H9 (cell line): ENCODE measurements around the gene OCIAD1. TPM values are rescaled to one million over a fixed set of nuclear protein-coding genes. Genes with fewer than 3 reads are reported as not detected.

Experiments
- DNase-seq: peaks from one replicate; pipeline ENCODE4 v3.0.0-alpha.2; 2017
- H2AFZ ChIP-seq: one replicate; pipeline ENCODE4 v1.6.1; 2013; ENCODE audit warnings: mild to moderate bottlenecking, low read length, control low read depth, moderate library complexity
- H2AK5ac ChIP-seq: 2 replicates; pipeline ENCODE4 v1.6.1; 2013; ENCODE audit warnings: low read length, control low read depth, mixed read lengths; ENCODE audit not compliant: insufficient read length
- H2BK120ac ChIP-seq: one replicate; pipeline ENCODE4 v1.6.1; 2013; ENCODE audit warnings: low read depth, mild to moderate bottlenecking, low read length, control low read depth, inconsistent platforms; ENCODE audit not compliant: poor library complexity, severe bottlenecking
- H2BK12ac ChIP-seq: 2 replicates; pipeline ENCODE4 v1.6.1; 2013; ENCODE audit warnings: low read length, control low read depth, mixed read lengths, low read depth; ENCODE audit not compliant: insufficient read length
- H2BK15ac ChIP-seq: 2 replicates; pipeline ENCODE4 v1.6.1; 2013; ENCODE audit warnings: low read depth, low read length, control low read depth
- H2BK20ac ChIP-seq: one replicate; pipeline ENCODE4 v1.6.1; 2013; ENCODE audit warnings: low read depth, mild to moderate bottlenecking, low read length, control low read depth, inconsistent platforms; ENCODE audit not compliant: poor library complexity, severe bottlenecking
- H2BK5ac ChIP-seq: 2 replicates; pipeline ENCODE4 v1.6.1; 2013; ENCODE audit warnings: low read length, control low read depth, mixed read lengths; ENCODE audit not compliant: insufficient read length
- H3K14ac ChIP-seq: 2 replicates; pipeline ENCODE4 v1.6.1; 2013; ENCODE audit warnings: low read length, control low read depth; ENCODE audit not compliant: insufficient read depth
- H3K18ac ChIP-seq: 2 replicates; pipeline ENCODE4 v1.6.1; 2013; ENCODE audit warnings: low read depth, mild to moderate bottlenecking, mixed read lengths, low read length, control low read depth; ENCODE audit not compliant: insufficient read length
- H3K23ac ChIP-seq: 2 replicates; pipeline ENCODE4 v1.6.1; 2013; ENCODE audit warnings: low read length, control low read depth, mixed read lengths, low read depth; ENCODE audit not compliant: insufficient read length
- H3K23me2 ChIP-seq: 2 replicates; pipeline ENCODE4 v1.6.1; 2013; ENCODE audit warnings: low read depth, mild to moderate bottlenecking, mixed read lengths, low read length, control low read depth; ENCODE audit not compliant: insufficient read length, poor library complexity, severe bottlenecking
- H3K27ac ChIP-seq: 2 replicates; pipeline ENCODE4 v1.5.1; 2013; ENCODE audit warnings: low read length, control low read depth, mixed read lengths, low read depth; ENCODE audit not compliant: insufficient read length
- H3K27me3 ChIP-seq: 2 replicates; pipeline ENCODE4 v1.6.1; 2013; ENCODE audit warnings: low read length, control low read depth, inconsistent platforms; ENCODE audit not compliant: insufficient read depth
- H3K4ac ChIP-seq: 2 replicates; pipeline ENCODE4 v1.6.1; 2013; ENCODE audit warnings: low read depth, mild to moderate bottlenecking, control low read depth, inconsistent platforms, low read length, moderate library complexity
- H3K4me1 ChIP-seq: 2 replicates; pipeline ENCODE4 v1.6.1; 2013; ENCODE audit warnings: low read length, control low read depth, inconsistent platforms; ENCODE audit not compliant: insufficient read depth
- H3K4me2 ChIP-seq: 2 replicates; pipeline ENCODE4 v1.6.1; 2013; ENCODE audit warnings: low read length, control low read depth, mixed read lengths; ENCODE audit not compliant: insufficient read length, insufficient read depth
- H3K56ac ChIP-seq: 2 replicates; pipeline ENCODE4 v1.6.1; 2013; ENCODE audit warnings: low read depth, mild to moderate bottlenecking, mixed read lengths, low read length, control low read depth; ENCODE audit not compliant: insufficient read length
- H3K79me1 ChIP-seq: 2 replicates; pipeline ENCODE4 v1.6.1; 2013; ENCODE audit warnings: low read depth, mild to moderate bottlenecking, moderate library complexity, low read length, control low read depth, inconsistent platforms; ENCODE audit not compliant: insufficient read depth, poor library complexity, severe bottlenecking
- H3K79me2 ChIP-seq: 2 replicates; pipeline ENCODE4 v1.6.1; 2013; ENCODE audit warnings: low read length, control low read depth, inconsistent platforms; ENCODE audit not compliant: insufficient read depth
- H3K9ac ChIP-seq: 2 replicates; pipeline ENCODE4 v1.6.1; 2013; ENCODE audit warnings: low read length, control low read depth, mixed read lengths; ENCODE audit not compliant: insufficient read length; ENCODE audit errors: extremely low read depth
- H3K9me3 ChIP-seq: one replicate; pipeline ENCODE4 v1.6.1; 2013; ENCODE audit warnings: low read depth, low read length, inconsistent platforms; ENCODE audit not compliant: control insufficient read depth
- H3T11ph ChIP-seq: one replicate; pipeline ENCODE4 v1.6.1; 2013; ENCODE audit warnings: mild to moderate bottlenecking, low read length, control low read depth, inconsistent platforms
- H4K20me1 ChIP-seq: one replicate; pipeline ENCODE4 v1.6.1; 2013; ENCODE audit not compliant: control insufficient read depth, insufficient read length, insufficient read depth
- H4K5ac ChIP-seq: 2 replicates; pipeline ENCODE4 v1.6.1; 2013; ENCODE audit warnings: low read depth, mild to moderate bottlenecking, mixed read lengths, low read length, control low read depth; ENCODE audit not compliant: insufficient read length
- H4K8ac ChIP-seq: replicated peaks from 2 replicates; pipeline ENCODE4 v1.6.1; 2013; ENCODE audit warnings: low read length, control low read depth, mixed read lengths, low read depth; ENCODE audit not compliant: insufficient read length
- H4K91ac ChIP-seq: 2 replicates; pipeline ENCODE4 v1.6.1; 2013; ENCODE audit warnings: low read depth, mild to moderate bottlenecking, moderate library complexity, mixed read lengths, low read length, control low read depth; ENCODE audit not compliant: insufficient read length
- H3K27ac Mint-ChIP-seq, 3 experiments: 2 replicates in 2 of 3; 3 replicates in 1 of 3; pipeline ENCODE4 v1.8.0; 2020 to 2021; ENCODE audit warnings: mixed read lengths in 3 of 3, mild to moderate bottlenecking in 1 of 3, moderate library complexity in 1 of 3
- H3K27me3 Mint-ChIP-seq: 2 replicates; pipeline ENCODE4 v1.8.0; 2021; ENCODE audit warnings: low read depth, mild to moderate bottlenecking, moderate library complexity, mixed read lengths
- H3K36me3 Mint-ChIP-seq, 3 experiments: 2 replicates in 2 of 3; 3 replicates in 1 of 3; pipeline ENCODE4 v1.8.0; 2020 to 2021; ENCODE audit warnings: low read depth in 3 of 3, mixed read lengths in 3 of 3; ENCODE audit not compliant: insufficient read depth in 1 of 3
- H3K4me1 Mint-ChIP-seq, 2 experiments: 2 replicates each; pipeline ENCODE4 v1.8.0; 2020; ENCODE audit warnings: mixed read lengths in 2 of 2
- H3K4me3 Mint-ChIP-seq, 2 experiments: 2 replicates in 1 of 2; 3 replicates in 1 of 2; pipeline ENCODE4 v1.8.0; 2020 to 2021; ENCODE audit warnings: mild to moderate bottlenecking in 2 of 2, mixed read lengths in 2 of 2, moderate library complexity in 1 of 2
- H3K9me3 Mint-ChIP-seq, 2 experiments: 2 replicates in 1 of 2; 3 replicates in 1 of 2; pipeline ENCODE4 v1.8.0; 2020; ENCODE audit warnings: mild to moderate bottlenecking in 2 of 2, mixed read lengths in 2 of 2, moderate library complexity in 1 of 2
- WGBS: extraction: QIAGEN DNeasy Blood & Tissue Kit; methylation state at CpG from one replicate; pipeline ENCODE4 v1.1.7; 2013; ENCODE audit warnings: missing lambda C conversion rate, low lambda C conversion rate, mixed read lengths; ENCODE audit not compliant: insufficient read length; ENCODE audit errors: extremely low coverage; 5-methylcytosine and 5-hydroxymethylcytosine counted together
- total RNA-seq: library from RNA; stranded (reverse); gene quantifications from 2 replicates; pipeline ENCODE4 v1.2.1, GENCODE V29; 2021
- TF ChIP-seq, protein P1 (sequence below): fragments of 200-600 bp; sonication (generic); conservative IDR thresholded peaks from 3 replicates; pipeline ENCODE4 v1.8.0; 2021; ENCODE audit warnings: antibody characterized with exemption, mild to moderate bottlenecking

The OCIAD1 gene
- total RNA-seq, 1 experiment from 2014 or later = 169 TPM

DNA sequence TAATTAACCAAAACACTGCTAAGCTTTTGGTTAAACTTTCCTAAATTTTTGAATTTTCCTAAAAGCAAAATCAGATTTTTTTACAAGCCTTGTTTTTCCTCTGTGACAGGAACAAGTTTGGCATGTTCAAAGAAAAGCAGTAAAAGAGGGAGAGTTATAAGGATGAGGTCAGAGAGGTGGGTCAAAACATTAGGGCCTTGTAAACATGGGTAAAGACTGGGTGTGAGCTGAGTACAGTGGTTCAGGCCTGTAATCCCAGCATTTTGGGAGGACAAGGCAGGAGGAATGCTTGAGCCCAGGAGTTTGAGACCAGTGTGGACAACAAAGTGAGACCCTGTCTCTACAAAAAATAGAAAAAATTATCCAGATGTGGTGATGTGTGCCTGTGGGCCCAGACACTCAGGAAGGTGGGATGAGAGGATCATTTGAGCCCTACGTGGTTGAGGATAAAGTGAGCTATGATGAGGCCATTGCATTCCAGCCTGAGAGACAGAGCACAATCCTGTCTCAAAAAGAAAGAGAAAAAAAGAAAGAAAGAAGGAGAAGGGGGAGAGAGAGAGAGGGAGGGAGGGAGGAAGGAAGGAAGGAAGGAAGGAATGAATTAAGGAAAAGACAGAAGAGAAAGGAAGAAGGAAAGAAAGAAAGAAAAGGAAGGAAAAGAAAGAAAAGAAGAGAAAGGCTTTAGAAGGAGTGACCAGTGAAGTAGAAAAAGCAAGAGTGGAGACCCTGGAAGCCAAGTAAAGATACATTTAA lies 33.8 kb upstream of the OCIAD1 start:
- WGBS = no CpG with 5 or more reads among the region's 1 CpG
- H2AFZ ChIP-seq = no peak overlapping the region

More for the DNA sequence above, 33.8 kb upstream of the OCIAD1 start:
- Histone ChIP-seq H3K4ac (no peak overlapping the region), H3K23ac (no peak overlapping the region), H3T11ph (no peak overlapping the region), H2BK15ac (no peak overlapping the region), H3K18ac (no peak overlapping the region), H4K20me1 (no peaks in the 10 kb centered on the region), H4K91ac (no peak overlapping the region), H3K79me1 (no peaks in the 10 kb centered on the region), H4K5ac (no peak overlapping the region), H2BK5ac (no peak overlapping the region), H3K79me2 (no peaks in the 10 kb centered on the region), H3K27ac (no peak overlapping the region), H3K23me2 (no peaks in the 10 kb centered on the region), H3K4me1 (peaks cover 4% of the 10 kb centered on the region; the same call in 1 of the 2 replicates), H2BK20ac (no peak overlapping the region), H2BK12ac (no peak overlapping the region), H3K27me3 (no peaks in the 10 kb centered on the region), H3K56ac (no peak overlapping the region), H3K14ac (no peak overlapping the region), H4K8ac (no peak overlapping the region), H3K4me2 (no peak overlapping the region), H3K9ac (no peak overlapping the region), H2BK120ac (no peak overlapping the region), H3K9me3 (no peaks in the 10 kb centered on the region), H2AK5ac (no peak overlapping the region)
- peaks cover 16 to 18% of the 10 kb centered on the region in 2 experiments for H3K4me1 Mint-ChIP-seq
- no peak overlapping the region for H3K4me3 Mint-ChIP-seq
- peak overlapping the region in 1 of 3 experiments; percentile 50; a peak in 1 of 7 replicates for H3K27ac Mint-ChIP-seq
- TF ChIP-seq, protein P1, sequence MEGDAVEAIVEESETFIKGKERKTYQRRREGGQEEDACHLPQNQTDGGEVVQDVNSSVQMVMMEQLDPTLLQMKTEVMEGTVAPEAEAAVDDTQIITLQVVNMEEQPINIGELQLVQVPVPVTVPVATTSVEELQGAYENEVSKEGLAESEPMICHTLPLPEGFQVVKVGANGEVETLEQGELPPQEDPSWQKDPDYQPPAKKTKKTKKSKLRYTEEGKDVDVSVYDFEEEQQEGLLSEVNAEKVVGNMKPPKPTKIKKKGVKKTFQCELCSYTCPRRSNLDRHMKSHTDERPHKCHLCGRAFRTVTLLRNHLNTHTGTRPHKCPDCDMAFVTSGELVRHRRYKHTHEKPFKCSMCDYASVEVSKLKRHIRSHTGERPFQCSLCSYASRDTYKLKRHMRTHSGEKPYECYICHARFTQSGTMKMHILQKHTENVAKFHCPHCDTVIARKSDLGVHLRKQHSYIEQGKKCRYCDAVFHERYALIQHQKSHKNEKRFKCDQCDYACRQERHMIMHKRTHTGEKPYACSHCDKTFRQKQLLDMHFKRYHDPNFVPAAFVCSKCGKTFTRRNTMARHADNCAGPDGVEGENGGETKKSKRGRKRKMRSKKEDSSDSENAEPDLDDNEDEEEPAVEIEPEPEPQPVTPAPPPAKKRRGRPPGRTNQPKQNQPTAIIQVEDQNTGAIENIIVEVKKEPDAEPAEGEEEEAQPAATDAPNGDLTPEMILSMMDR = no peak
- no peak for DNase-seq
- H3K27me3 Mint-ChIP-seq = no peaks in the 10 kb centered on the region
- H3K9me3 Mint-ChIP-seq = no peaks in the 10 kb centered on the region
- no peaks in the 10 kb centered on the region for H3K36me3 Mint-ChIP-seq
